IMR-90 (cell line): ENCODE results near the gene ARFIP1. TPM values are rescaled to one million over a fixed set of nuclear protein-coding genes. Genes with fewer than 3 reads are reported as not detected.

ENCODE experiments used
- ATAC-seq: fragments of 200-7000 bp; cut with Tn5 transposase; 2 replicates; pipeline ENCODE4 v1.9.1; 2020; ENCODE audit warnings: low read depth, mild to moderate bottlenecking, moderate library complexity
- BruUV-seq: library from RNA; stranded (reverse); fragments of 400-500 nt; replicated peaks from 2 replicates; lab custom pipeline; 2021; lab: Mats Ljungman, UMichigan
- CTCF ChIA-PET: fragments of 300-600 bp; formaldehyde crosslinking; extraction: SDS; loops from one replicate; lab custom pipeline; 2021; ENCODE audit warnings: antibody characterized with exemption; lab: Yijun Ruan, JAX
- POLR2A ChIA-PET: fragments of 300-600 bp; sonication (Branson Sonifier 250); formaldehyde crosslinking; loops from one replicate; lab custom pipeline; 2022; ENCODE audit warnings: antibody characterized with exemption; ENCODE audit not compliant: unreplicated experiment; lab: Charles Lee
- DNase-seq: peaks from one replicate; pipeline ENCODE4 v3.0.0; 2013
- H2AFZ ChIP-seq: replicated peaks from 2 replicates; pipeline ENCODE3; 2013; ENCODE audit warnings: low read length, mild to moderate bottlenecking; ENCODE audit not compliant: poor library complexity
- H2AK5ac ChIP-seq: 2 replicates; pipeline ENCODE4 v1.6.1; 2013; ENCODE audit warnings: low read depth, low read length, inconsistent platforms
- H2AK9ac ChIP-seq: replicated peaks from 2 replicates; pipeline ENCODE3; 2013; ENCODE audit warnings: mild to moderate bottlenecking, low read depth, low read length, moderate library complexity; ENCODE audit not compliant: poor library complexity
- H2BK120ac ChIP-seq: 2 replicates; pipeline ENCODE4 v1.6.1; 2013; ENCODE audit warnings: low read depth, low read length, inconsistent platforms
- H2BK15ac ChIP-seq: 3 replicates; pipeline ENCODE4 v1.6.1; 2013; ENCODE audit warnings: low read depth, low read length, inconsistent platforms
- H2BK20ac ChIP-seq: 2 replicates; pipeline ENCODE4 v1.6.1; 2013; ENCODE audit warnings: low read depth, mild to moderate bottlenecking, inconsistent platforms, low read length, moderate library complexity
- H2BK5ac ChIP-seq: 2 replicates; pipeline ENCODE4 v1.6.1; 2013; ENCODE audit warnings: mild to moderate bottlenecking, low read depth, low read length, inconsistent platforms; ENCODE audit not compliant: poor library complexity, severe bottlenecking
- H3K14ac ChIP-seq: replicated peaks from 2 replicates; pipeline ENCODE4 v1.6.1; 2013; ENCODE audit warnings: low read depth, low read length, inconsistent platforms
- H3K18ac ChIP-seq: 2 replicates; pipeline ENCODE4 v1.6.1; 2013; ENCODE audit warnings: low read depth, low read length, control low read depth
- H3K23ac ChIP-seq: 2 replicates; pipeline ENCODE4 v1.6.1; 2013; ENCODE audit warnings: low read depth, low read length, inconsistent platforms
- H3K27ac ChIP-seq: 2 replicates; pipeline ENCODE4 v1.5.1; 2013; ENCODE audit warnings: mild to moderate bottlenecking, control low read depth, low read length; ENCODE audit not compliant: insufficient read depth
- H3K27me3 ChIP-seq: 2 replicates; pipeline ENCODE4 v1.6.1; 2013; ENCODE audit warnings: low read length; ENCODE audit not compliant: control insufficient read depth, insufficient read depth
- H3K36me3 ChIP-seq: 2 replicates; pipeline ENCODE4 v1.6.1; 2013; ENCODE audit warnings: low read length, mixed read lengths; ENCODE audit not compliant: control insufficient read depth, insufficient read depth
- H3K4ac ChIP-seq: 2 replicates; pipeline ENCODE4 v1.6.1; 2013; ENCODE audit warnings: low read depth, low read length, inconsistent platforms
- H3K4me1 ChIP-seq: 2 replicates; pipeline ENCODE4 v1.6.1; 2013; ENCODE audit warnings: low read length, mixed read lengths; ENCODE audit not compliant: control insufficient read depth, insufficient read depth
- H3K4me2 ChIP-seq: 2 replicates; pipeline ENCODE4 v1.6.1; 2013; ENCODE audit warnings: low read depth, mild to moderate bottlenecking, control low read depth, low read length, moderate library complexity
- H3K4me3 ChIP-seq: 2 replicates; pipeline ENCODE4 v1.5.1; 2013; ENCODE audit warnings: low read depth, mild to moderate bottlenecking, control low read depth, low read length, moderate library complexity; ENCODE audit not compliant: insufficient read depth
- H3K56ac ChIP-seq: 2 replicates; pipeline ENCODE4 v1.6.1; 2013; ENCODE audit warnings: low read length, inconsistent platforms; ENCODE audit not compliant: insufficient read depth; ENCODE audit errors: extremely low read depth
- H3K79me1 ChIP-seq, 2 experiments: 2 replicates each; pipeline ENCODE4 v1.6.1; 2013; ENCODE audit warnings: low read length in 2 of 2, inconsistent platforms in 1 of 2, low read depth in 1 of 2
- H3K9ac ChIP-seq: 2 replicates; pipeline ENCODE4 v1.6.1; 2013; ENCODE audit warnings: low read depth, low read length, control low read depth
- H3K9me1 ChIP-seq: 2 replicates; pipeline ENCODE4 v1.6.1; 2013; ENCODE audit warnings: low read length, inconsistent platforms; ENCODE audit not compliant: insufficient read depth
- H3K9me3 ChIP-seq: 2 replicates; pipeline ENCODE4 v1.6.1; 2013; ENCODE audit warnings: low read length; ENCODE audit not compliant: control insufficient read depth, insufficient read depth
- H4K20me1 ChIP-seq: 2 replicates; pipeline ENCODE4 v1.6.1; 2013; ENCODE audit warnings: low read length, inconsistent platforms; ENCODE audit not compliant: insufficient read depth
- H4K5ac ChIP-seq: 2 replicates; pipeline ENCODE4 v1.6.1; 2013; ENCODE audit warnings: mild to moderate bottlenecking, low read depth, low read length, control low read depth
- H4K8ac ChIP-seq, 2 experiments: 2 replicates each; pipeline ENCODE4 v1.6.1; 2013; ENCODE audit warnings: low read depth in 2 of 2, low read length in 2 of 2, control low read depth in 1 of 2, inconsistent platforms in 1 of 2
- H4K91ac ChIP-seq: 2 replicates; pipeline ENCODE4 v1.6.1; 2013; ENCODE audit warnings: low read depth, low read length, inconsistent platforms; ENCODE audit not compliant: insufficient read depth
- BHLHE40 ChIP-seq: fragments of 150-350 bp; IDR thresholded peaks from 2 replicates; pipeline ENCODE4 v1.6.1; 2016; ENCODE audit warnings: mild to moderate bottlenecking, low read depth, low read length
- CEBPB ChIP-seq: IDR thresholded peaks from 2 replicates; pipeline ENCODE4 v1.6.1; 2012; ENCODE audit warnings: low read depth, low read length, improper control_type of control experiment
- CHD1 ChIP-seq: IDR thresholded peaks from 2 replicates; pipeline ENCODE4 v1.6.1; 2012; ENCODE audit warnings: low read depth, low read length, improper control_type of control experiment
- FOS ChIP-seq: fragments of 150-350 bp; IDR thresholded peaks from 2 replicates; pipeline ENCODE4 v1.6.1; 2016; ENCODE audit warnings: low read depth, low read length
- MAFK ChIP-seq: IDR thresholded peaks from 2 replicates; pipeline ENCODE4 v1.6.1; 2012; ENCODE audit warnings: low read depth, low read length, improper control_type of control experiment
- MAZ ChIP-seq: IDR thresholded peaks from 2 replicates; pipeline ENCODE4 v1.6.1; 2012; ENCODE audit warnings: low read depth, mild to moderate bottlenecking, low read length, improper control_type of control experiment, moderate library complexity, borderline replicate concordance
- MXI1 ChIP-seq: IDR thresholded peaks from 2 replicates; pipeline ENCODE4 v1.6.1; 2012; ENCODE audit warnings: low read depth, mild to moderate bottlenecking, low read length, moderate library complexity, borderline replicate concordance
- NFE2L2 ChIP-seq: fragments of 150-350 bp; IDR thresholded peaks from 2 replicates; pipeline ENCODE4 v1.6.1; 2016; ENCODE audit warnings: low read depth, mild to moderate bottlenecking, low read length
- POLR2A ChIP-seq: IDR thresholded peaks from 2 replicates; pipeline ENCODE4 v1.6.1; 2012; ENCODE audit warnings: mild to moderate bottlenecking, low read depth, low read length
- RAD21 ChIP-seq: IDR thresholded peaks from 2 replicates; pipeline ENCODE4 v1.6.1; 2012; ENCODE audit warnings: low read length, improper control_type of control experiment
- RCOR1 ChIP-seq: IDR thresholded peaks from 2 replicates; pipeline ENCODE4 v1.6.1; 2012; ENCODE audit warnings: mild to moderate bottlenecking, low read length, improper control_type of control experiment; ENCODE audit not compliant: insufficient replicate concordance
- RFX5 ChIP-seq: IDR thresholded peaks from 2 replicates; pipeline ENCODE4 v1.8.0; 2012; ENCODE audit warnings: low read depth, mild to moderate bottlenecking, low read length, moderate library complexity
- SMC3 ChIP-seq: fragments of 150-350 bp; IDR thresholded peaks from 2 replicates; pipeline ENCODE4 v1.6.1; 2016; ENCODE audit warnings: low read depth, mild to moderate bottlenecking, antibody characterized with exemption, low read length, moderate library complexity
- WGBS, 2 experiments: methylation state at CpG; one replicate each; pipeline versions ENCODE4 v1.1.5 to v1.1.7; 2013; ENCODE audit warnings: missing lambda C conversion rate in 2 of 2; ENCODE audit not compliant: insufficient read length in 1 of 2; ENCODE audit errors: extremely low coverage in 2 of 2; 5-methylcytosine and 5-hydroxymethylcytosine counted together
- dilution Hi-C: fragments of 300-500 bp; cut with HindIII; formaldehyde crosslinking; loops from one replicate; pipeline ENCODE4 v1.14.3; 2018; ENCODE audit warnings: low sequenced_read_pairs; ENCODE audit not compliant: unreplicated experiment
- in situ Hi-C: fragments of 300-500 bp; cut with MboI; formaldehyde crosslinking; loops from 3 replicates; pipeline ENCODE4 v1.14.3; 2019; ENCODE audit warnings: low sequenced_read_pairs, inconsistent platforms, mixed read lengths
- intact Hi-C: fragments of 100-400 bp; cut with micrococcal nuclease; formaldehyde crosslinking; loops from 2 replicates; pipeline ENCODE4 v1.10.0; 2022
- polyA plus RNA-seq, 3 experiments: library from polyadenylated mRNA; depleted of rRNA; stranded (reverse); fragments of >200 nt; gene quantifications; 2 replicates each; pipeline ENCODE4 v1.2.3, GENCODE V29; 2012; ENCODE audit warnings: low replicate concordance in 1 of 3
- total RNA-seq: library from RNA; depleted of rRNA; stranded (reverse); fragments of >200 nt; gene quantifications from 2 replicates; pipeline ENCODE4 v1.2.3, GENCODE V29; 2012
- TF ChIP-seq, protein P1 (sequence below): fragments of 150-350 bp; IDR thresholded peaks from 2 replicates; pipeline ENCODE4 v1.6.1; 2016; ENCODE audit warnings: low read depth, mild to moderate bottlenecking, low read length, moderate library complexity, borderline replicate concordance
- TF ChIP-seq, protein P2 (sequence below): fragments of 150-350 bp; IDR thresholded peaks from 2 replicates; pipeline ENCODE4 v1.6.1; 2017; ENCODE audit warnings: mild to moderate bottlenecking, antibody characterized with exemption, low read length, low read depth
- TF ChIP-seq, protein P3 (sequence below): conservative IDR thresholded peaks from 2 replicates; pipeline ENCODE4 v1.5.1; 2012; ENCODE audit warnings: mild to moderate bottlenecking, low read depth, low read length, improper control_type of control experiment

The ARFIP1 gene
- total and polyA plus RNA-seq, 2 of the 4 experiments (the other 2 are of a cell fraction), result 12.7 to 30.5 TPM

DNA sequence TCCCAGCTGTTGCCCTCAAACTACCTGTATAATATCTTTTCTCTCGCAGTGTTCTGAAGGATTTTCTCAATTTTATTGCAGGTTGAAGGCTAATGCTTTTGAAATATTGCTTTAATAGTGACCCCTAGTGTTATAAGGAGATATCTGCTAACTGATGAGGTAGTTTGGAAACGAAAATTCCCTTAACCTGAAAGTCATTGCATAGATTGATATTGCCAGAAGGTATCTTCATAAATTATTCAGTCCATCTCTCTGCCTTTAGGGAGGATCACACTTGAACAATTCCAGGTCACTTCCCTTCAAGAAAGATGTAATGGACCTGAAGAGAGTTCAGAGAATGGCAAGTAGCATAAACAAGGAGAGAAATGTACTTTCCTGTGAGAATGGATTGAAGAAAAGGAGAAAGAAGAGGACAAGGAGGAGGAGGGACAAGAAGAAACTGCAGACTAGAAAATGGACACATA is 44.3 kb upstream of the ARFIP1 start:
- POLR2A ChIA-PET, result no interaction called here
- Histone ChIP-seq H2BK5ac (no peak overlapping the region), H2BK15ac (no peak overlapping the region), H3K56ac (no peak overlapping the region), H3K27me3 (peaks cover 23% of the 10 kb centered on the region), H3K9ac (no peak overlapping the region), H4K20me1 (no peaks in the 10 kb centered on the region), H3K18ac (no peak overlapping the region), H4K8ac (no peak overlapping the region), H3K4me2 (no peak overlapping the region), H3K14ac (no peak overlapping the region), H3K4ac (no peak overlapping the region), H2AFZ (no peak overlapping the region), H3K9me3 (no peaks in the 10 kb centered on the region), H4K91ac (no peak overlapping the region), H3K36me3 (no peaks in the 10 kb centered on the region), H2AK9ac (no peak overlapping the region), H3K9me1 (no peaks in the 10 kb centered on the region), H2AK5ac (no peak overlapping the region), H4K5ac (no peak overlapping the region), H3K27ac (no peak overlapping the region), H2BK20ac (no peak overlapping the region), H3K4me3 (no peak overlapping the region), H3K23ac (no peak overlapping the region), H3K4me1 (no peaks in the 10 kb centered on the region), H3K79me1 (no peaks in the 10 kb centered on the region), H2BK120ac (no peak overlapping the region)
- DNase-seq (peak; percentile 11), ATAC-seq (peak; percentile 56; the same call in 1 of the 2 replicates)
- intact Hi-C loops, result loop anchor here (1.0 to 5.0 kb wide), 3 partner anchors 233 to 327 kb away; no protein-coding TSS in a partner anchor
- no TSS peak for BruUV-seq
- dilution Hi-C loops, result no loop called here
- TF ChIP-seq RCOR1 (no peak), BHLHE40 (no peak), RFX5 (no peak), POLR2A (no peak), MAZ (no peak), NFE2L2 (no peak), MAFK (no peak), CHD1 (no peak), SMC3 (peak; percentile 44), MXI1 (no peak), CEBPB (no peak), FOS (no peak), RAD21 (peak; percentile 59)
- TF ChIP-seq, protein P1, sequence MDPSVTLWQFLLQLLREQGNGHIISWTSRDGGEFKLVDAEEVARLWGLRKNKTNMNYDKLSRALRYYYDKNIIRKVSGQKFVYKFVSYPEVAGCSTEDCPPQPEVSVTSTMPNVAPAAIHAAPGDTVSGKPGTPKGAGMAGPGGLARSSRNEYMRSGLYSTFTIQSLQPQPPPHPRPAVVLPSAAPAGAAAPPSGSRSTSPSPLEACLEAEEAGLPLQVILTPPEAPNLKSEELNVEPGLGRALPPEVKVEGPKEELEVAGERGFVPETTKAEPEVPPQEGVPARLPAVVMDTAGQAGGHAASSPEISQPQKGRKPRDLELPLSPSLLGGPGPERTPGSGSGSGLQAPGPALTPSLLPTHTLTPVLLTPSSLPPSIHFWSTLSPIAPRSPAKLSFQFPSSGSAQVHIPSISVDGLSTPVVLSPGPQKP, result no peak
- TF ChIP-seq, protein P2, sequence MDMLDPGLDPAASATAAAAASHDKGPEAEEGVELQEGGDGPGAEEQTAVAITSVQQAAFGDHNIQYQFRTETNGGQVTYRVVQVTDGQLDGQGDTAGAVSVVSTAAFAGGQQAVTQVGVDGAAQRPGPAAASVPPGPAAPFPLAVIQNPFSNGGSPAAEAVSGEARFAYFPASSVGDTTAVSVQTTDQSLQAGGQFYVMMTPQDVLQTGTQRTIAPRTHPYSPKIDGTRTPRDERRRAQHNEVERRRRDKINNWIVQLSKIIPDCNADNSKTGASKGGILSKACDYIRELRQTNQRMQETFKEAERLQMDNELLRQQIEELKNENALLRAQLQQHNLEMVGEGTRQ, result no peak
- TF ChIP-seq, protein P3, sequence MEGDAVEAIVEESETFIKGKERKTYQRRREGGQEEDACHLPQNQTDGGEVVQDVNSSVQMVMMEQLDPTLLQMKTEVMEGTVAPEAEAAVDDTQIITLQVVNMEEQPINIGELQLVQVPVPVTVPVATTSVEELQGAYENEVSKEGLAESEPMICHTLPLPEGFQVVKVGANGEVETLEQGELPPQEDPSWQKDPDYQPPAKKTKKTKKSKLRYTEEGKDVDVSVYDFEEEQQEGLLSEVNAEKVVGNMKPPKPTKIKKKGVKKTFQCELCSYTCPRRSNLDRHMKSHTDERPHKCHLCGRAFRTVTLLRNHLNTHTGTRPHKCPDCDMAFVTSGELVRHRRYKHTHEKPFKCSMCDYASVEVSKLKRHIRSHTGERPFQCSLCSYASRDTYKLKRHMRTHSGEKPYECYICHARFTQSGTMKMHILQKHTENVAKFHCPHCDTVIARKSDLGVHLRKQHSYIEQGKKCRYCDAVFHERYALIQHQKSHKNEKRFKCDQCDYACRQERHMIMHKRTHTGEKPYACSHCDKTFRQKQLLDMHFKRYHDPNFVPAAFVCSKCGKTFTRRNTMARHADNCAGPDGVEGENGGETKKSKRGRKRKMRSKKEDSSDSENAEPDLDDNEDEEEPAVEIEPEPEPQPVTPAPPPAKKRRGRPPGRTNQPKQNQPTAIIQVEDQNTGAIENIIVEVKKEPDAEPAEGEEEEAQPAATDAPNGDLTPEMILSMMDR, result peak; percentile 56
- WGBS, 2 experiments, result no CpG with 5 or more reads among the region's 2 CpGs
- in situ Hi-C loops, result loop anchor here (10.0 kb wide), 1 partner anchor 231 kb away; no protein-coding TSS in a partner anchor
- CTCF ChIA-PET, result interaction anchor here (0.9 kb wide), 1 partner anchor 103 kb away, joined by 3 read pairs; no protein-coding TSS in a partner anchor
